Parathyroid adenoma (tissue), 2 donors: ENCODE measurements around the gene MAN1A1.

Experiments
- H2AFZ ChIP-seq: fragments of 300-600 bp; sonication (generic); one replicate; pipeline ENCODE4 v1.7.0; 2017; ENCODE audit warnings: antibody characterized with exemption, mild to moderate bottlenecking
- H3K27ac ChIP-seq: fragments of 300-600 bp; sonication (generic); one replicate; pipeline ENCODE4 v1.7.0; 2017
- H3K27me3 ChIP-seq: fragments of 300-600 bp; sonication (generic); one replicate; pipeline ENCODE4 v1.7.0; 2017; ENCODE audit warnings: low read length; ENCODE audit not compliant: control insufficient read depth, insufficient read depth
- H3K36me3 ChIP-seq: fragments of 300-600 bp; sonication (generic); one replicate; pipeline ENCODE4 v1.7.0; 2017; ENCODE audit warnings: low read length; ENCODE audit not compliant: control insufficient read depth, insufficient read depth
- H3K4me1 ChIP-seq: fragments of 300-600 bp; sonication (generic); one replicate; pipeline ENCODE4 v1.7.0; 2017; ENCODE audit warnings: control low read depth
- H3K4me2 ChIP-seq: fragments of 300-600 bp; sonication (generic); one replicate; pipeline ENCODE4 v1.7.0; 2017; ENCODE audit warnings: low read length
- H3K4me3 ChIP-seq: fragments of 300-600 bp; sonication (generic); one replicate; pipeline ENCODE4 v1.7.0; 2017; ENCODE audit warnings: low read depth, low read length
- H3K79me2 ChIP-seq: fragments of 300-600 bp; sonication (generic); one replicate; pipeline ENCODE4 v1.7.0; 2017; ENCODE audit warnings: control low read depth
- H3K9ac ChIP-seq: fragments of 300-600 bp; sonication (generic); one replicate; pipeline ENCODE4 v1.7.0; 2017; ENCODE audit warnings: mild to moderate bottlenecking
- H3K9me3 ChIP-seq: fragments of 300-600 bp; sonication (generic); one replicate; pipeline ENCODE4 v1.7.0; 2017; ENCODE audit warnings: low read length; ENCODE audit not compliant: control insufficient read depth
- TF ChIP-seq, protein P1 (sequence below): fragments of 300-600 bp; sonication (generic); IDR thresholded peaks from one replicate; pipeline ENCODE4 v1.7.0; 2017; ENCODE audit warnings: antibody characterized with exemption, mild to moderate bottlenecking
- donor health status: primary hyperparathyroidism.

MAN1A1 gene

DNA sequence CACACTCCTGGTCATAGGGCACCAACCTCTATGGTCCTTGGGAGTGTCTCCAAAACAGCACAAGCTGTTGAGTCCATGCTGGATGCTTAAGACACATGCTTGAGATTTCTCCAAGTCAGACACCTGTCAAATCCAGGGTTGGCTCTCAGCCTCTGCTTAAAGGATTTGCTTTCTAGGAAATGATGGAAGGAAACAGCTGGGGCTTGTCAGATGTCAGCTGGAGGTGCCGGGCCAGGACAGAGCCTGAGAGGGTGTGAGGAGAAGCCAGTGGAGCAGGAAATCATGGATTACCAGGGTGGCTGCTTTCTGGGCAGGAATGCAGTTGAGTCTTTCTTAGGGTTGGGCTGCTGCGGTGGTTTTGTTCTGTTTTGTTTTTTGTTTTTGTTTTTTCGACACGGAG, 188.1 kb downstream of the MAN1A1 start:
- Histone ChIP-seq H3K4me2 (no peak overlapping the region), H3K4me3 (no peak overlapping the region), H3K36me3 (no peaks in the 10 kb centered on the region), H3K4me1 (no peaks in the 10 kb centered on the region), H3K27me3 (no peaks in the 10 kb centered on the region), H3K79me2 (no peaks in the 10 kb centered on the region), H2AFZ (no peak overlapping the region), H3K27ac (no peak overlapping the region), H3K9me3 (no peaks in the 10 kb centered on the region), H3K9ac (no peak overlapping the region)
- TF ChIP-seq, protein P1, sequence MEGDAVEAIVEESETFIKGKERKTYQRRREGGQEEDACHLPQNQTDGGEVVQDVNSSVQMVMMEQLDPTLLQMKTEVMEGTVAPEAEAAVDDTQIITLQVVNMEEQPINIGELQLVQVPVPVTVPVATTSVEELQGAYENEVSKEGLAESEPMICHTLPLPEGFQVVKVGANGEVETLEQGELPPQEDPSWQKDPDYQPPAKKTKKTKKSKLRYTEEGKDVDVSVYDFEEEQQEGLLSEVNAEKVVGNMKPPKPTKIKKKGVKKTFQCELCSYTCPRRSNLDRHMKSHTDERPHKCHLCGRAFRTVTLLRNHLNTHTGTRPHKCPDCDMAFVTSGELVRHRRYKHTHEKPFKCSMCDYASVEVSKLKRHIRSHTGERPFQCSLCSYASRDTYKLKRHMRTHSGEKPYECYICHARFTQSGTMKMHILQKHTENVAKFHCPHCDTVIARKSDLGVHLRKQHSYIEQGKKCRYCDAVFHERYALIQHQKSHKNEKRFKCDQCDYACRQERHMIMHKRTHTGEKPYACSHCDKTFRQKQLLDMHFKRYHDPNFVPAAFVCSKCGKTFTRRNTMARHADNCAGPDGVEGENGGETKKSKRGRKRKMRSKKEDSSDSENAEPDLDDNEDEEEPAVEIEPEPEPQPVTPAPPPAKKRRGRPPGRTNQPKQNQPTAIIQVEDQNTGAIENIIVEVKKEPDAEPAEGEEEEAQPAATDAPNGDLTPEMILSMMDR, result no peak

DNA sequence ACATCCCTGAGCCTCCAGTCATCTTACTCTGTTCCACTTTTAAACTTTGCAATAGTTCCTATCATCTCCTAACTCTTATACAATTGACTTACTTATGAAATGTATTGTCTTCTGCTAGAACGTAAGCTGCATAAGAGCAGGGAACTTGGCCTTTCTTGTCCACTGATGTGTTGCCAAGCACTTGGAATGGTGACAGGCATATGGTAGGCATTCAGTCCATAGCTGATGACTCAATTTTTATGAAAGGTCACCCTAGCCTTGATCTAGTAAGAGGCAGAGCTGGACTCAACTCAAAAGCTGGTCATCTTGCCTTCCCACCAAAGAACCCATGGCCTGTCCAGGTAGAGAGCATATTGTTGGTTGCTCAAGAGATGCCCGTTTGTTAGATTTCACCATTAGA, 188.7 kb downstream of the MAN1A1 start:
- H3K27ac ChIP-seq, result no peak overlapping the region
- H3K79me2 ChIP-seq, result no peaks in the 10 kb centered on the region
- TF ChIP-seq, protein P1, result no peak
- H3K36me3 ChIP-seq, result no peaks in the 10 kb centered on the region
- no peak overlapping the region for H3K4me3 ChIP-seq
- H3K4me1 ChIP-seq, result no peaks in the 10 kb centered on the region
- H2AFZ ChIP-seq, result no peak overlapping the region
- no peak overlapping the region for H3K9ac ChIP-seq
- no peaks in the 10 kb centered on the region for H3K27me3 ChIP-seq
- H3K9me3 ChIP-seq, result no peaks in the 10 kb centered on the region
- no peak overlapping the region for H3K4me2 ChIP-seq

DNA sequence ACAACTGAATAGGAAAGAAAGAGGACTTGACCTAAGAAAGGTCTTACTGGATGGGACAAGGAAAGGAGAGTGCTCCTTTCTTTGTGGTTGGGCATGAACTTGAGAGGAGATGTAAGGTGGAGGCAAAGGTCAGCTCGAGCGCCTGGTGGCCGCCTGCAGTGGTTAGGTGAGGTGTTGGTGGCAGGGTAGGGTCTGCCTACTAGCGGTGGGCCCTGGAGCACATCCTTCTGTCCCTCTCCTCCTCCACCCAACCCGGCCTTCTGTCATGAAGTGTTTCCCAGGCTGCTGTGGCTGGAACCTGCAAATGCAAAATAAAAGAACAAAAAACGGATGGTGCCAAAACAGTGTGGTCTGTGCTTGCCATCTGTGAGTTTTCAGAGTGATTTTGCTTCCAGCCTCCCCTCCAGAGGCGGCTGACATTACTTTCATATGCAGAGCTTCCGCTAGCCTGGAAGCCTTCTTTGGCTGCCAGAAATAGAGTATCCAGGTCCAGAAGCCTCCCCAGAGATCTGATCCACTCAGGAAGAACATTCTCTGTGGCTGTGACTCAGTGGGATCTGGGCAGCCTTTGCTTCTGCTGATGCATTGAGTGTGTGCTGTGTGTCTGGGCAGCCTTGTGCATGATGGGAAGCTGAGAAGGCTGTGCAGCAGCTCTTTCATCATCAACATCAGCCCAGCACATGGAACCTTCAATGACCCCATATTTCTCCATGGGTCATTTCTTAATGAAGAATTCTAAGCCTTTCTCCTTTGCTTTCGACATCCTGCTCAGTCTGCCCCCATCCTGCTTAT, 191.3 kb downstream of the MAN1A1 start:
- Histone ChIP-seq H3K36me3 (no peaks in the 10 kb centered on the region), H3K9me3 (no peaks in the 10 kb centered on the region), H3K27me3 (no peaks in the 10 kb centered on the region), H3K27ac (no peak overlapping the region), H3K9ac (no peak overlapping the region), H3K4me1 (no peaks in the 10 kb centered on the region), H2AFZ (no peak overlapping the region), H3K4me3 (no peak overlapping the region), H3K4me2 (no peak overlapping the region), H3K79me2 (no peaks in the 10 kb centered on the region)
- TF ChIP-seq, protein P1, result no peak

DNA sequence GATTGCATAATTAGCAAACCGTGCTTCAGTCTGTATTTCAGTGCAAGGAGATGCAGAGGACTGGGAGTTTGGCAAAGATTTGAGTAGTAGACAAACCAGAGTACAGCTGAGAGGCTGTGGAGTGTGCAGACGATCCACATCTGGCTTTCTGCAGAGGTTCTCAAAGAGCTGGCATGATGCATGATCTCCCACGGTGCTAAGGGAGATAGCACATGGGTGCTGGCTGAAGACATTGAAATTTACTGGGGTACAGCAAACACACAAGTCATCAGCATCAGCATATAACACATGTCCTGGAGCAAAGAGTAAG, 192.1 kb downstream of the MAN1A1 start:
- TF ChIP-seq, protein P1, result no peak
- Histone ChIP-seq H3K9ac (no peak overlapping the region), H3K79me2 (no peaks in the 10 kb centered on the region), H2AFZ (no peak overlapping the region), H3K36me3 (no peaks in the 10 kb centered on the region), H3K4me3 (no peak overlapping the region), H3K27ac (no peak overlapping the region), H3K4me2 (no peak overlapping the region), H3K27me3 (no peaks in the 10 kb centered on the region), H3K9me3 (no peaks in the 10 kb centered on the region), H3K4me1 (no peaks in the 10 kb centered on the region)
